Measurements from ENCODE around the gene PIK3R5. TPM values are rescaled to one million over a fixed set of nuclear protein-coding genes. Genes with fewer than 3 reads are reported as not detected.

Gene PIK3R5
- polyA plus RNA-seq, 3 donors, result 32.1 to 127 (median 47.5) TPM

DNA sequence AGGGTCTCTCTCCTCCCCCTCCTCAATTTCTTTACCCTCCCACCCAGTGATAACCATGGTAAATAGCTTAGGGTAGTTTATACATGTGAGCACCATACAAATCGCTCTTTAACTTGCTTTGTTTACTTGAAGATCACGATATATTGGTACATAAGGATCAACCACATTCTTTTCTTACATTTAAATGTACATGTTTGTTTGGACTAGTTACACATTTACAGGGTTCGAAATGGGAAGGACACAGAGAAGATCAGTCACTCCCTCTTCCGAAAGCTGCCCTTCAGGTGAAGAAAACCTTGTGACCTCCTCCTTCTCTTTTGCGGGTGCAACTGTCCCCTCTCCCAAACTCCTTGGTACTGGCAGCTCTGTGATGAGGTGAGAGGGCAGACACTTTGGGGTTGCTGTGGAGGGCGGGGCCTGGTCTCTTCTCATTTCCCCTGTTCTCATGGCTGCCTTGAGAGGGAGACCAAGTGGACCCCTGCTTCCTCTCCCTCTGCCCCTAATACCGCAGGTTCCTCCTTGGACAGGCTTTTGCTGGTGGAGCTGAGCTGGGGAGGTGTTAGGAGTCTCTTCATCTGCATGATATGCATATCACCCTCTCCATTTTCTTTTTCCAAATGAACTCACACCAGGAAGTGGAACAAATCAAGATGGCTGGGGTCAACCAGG lies 93.3 kb downstream of the PIK3R5 start:
- WGBS (ENCODE audit: insufficient coverage), result no CpG with 5 or more reads among the region's 7 CpGs
- intact Hi-C loops (cut with micrococcal nuclease), result no loop called here

DNA sequence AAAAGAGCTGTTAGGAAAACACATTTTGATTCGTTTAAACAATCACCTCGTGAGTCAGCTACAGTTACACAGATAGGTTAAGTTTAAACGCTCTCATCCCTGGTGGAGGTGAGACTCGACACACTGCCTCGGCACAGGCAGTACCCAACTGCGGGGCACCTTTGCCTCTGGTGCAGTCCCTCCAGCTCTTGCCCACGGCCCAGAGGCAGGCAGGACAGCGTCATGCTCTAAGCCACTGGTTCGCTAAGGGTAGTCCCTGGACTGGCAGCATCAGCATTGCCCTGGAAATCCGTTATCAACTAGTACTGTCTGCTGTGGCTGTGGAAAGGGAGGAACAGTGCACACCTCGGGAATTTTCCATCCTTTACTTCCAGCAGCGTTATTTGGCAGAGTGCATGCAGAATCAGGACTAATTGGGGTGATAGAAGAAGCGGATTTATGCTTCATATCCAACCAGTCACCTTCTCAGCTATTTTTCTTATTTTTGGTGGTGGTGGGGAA lies 94.4 kb downstream of the PIK3R5 start:
- Mint-ChIP-seq H3K4me3 (no peak overlapping the region), H3K27me3 (ENCODE audit: low read depth in 3 of 3) (peaks cover 0 to 3% (median 0%) of the 10 kb centered on the region in 3 donors), H3K4me1 (peaks cover 57% of the 10 kb centered on the region), H3K27ac (no peak overlapping the region), H3K36me3 (peaks cover 0 to 2% of the 10 kb centered on the region in 2 donors), H3K9me3 (no peaks in the 10 kb centered on the region)
- Histone ChIP-seq H3K4me1 (ENCODE audit: control insufficient read depth in 1 of 2, insufficient read depth in 2 of 2, low read length in 2 of 2) (peaks cover 51 to 58% of the 10 kb centered on the region in 2 donors), H3K4me2 (replicated peaks; ENCODE audit: extremely low read depth, low read length, poor library complexity, severe bottlenecking) (no peak overlapping the region), H3K27me3 (ENCODE audit: control insufficient read depth in 2 of 2, insufficient read depth in 2 of 2, low read length in 2 of 2) (no peaks in the 10 kb centered on the region), H3K9me3 (replicated peaks in 1 of 2; ENCODE audit: control insufficient read depth in 1 of 2, insufficient read depth in 1 of 2, low read length in 2 of 2) (no peaks in the 10 kb centered on the region), H3K9ac (ENCODE audit: insufficient read depth, low read length, poor library complexity, severe bottlenecking) (no peak overlapping the region), H4K20me1 (ENCODE audit: insufficient read depth, low read length) (peaks cover 5% of the 10 kb centered on the region), H3K4me3 (replicated peaks in 1 of 3; ENCODE audit: low read depth in 2 of 3, low read length in 3 of 3) (no peak overlapping the region), H3K79me2 (ENCODE audit: insufficient read depth, low read length) (peaks cover 16% of the 10 kb centered on the region), H2AFZ (ENCODE audit: insufficient read depth, low read depth, low read length, poor library complexity, severe bottlenecking) (no peak overlapping the region), H3K27ac (ENCODE audit: low read depth in 1 of 2, low read length in 2 of 2) (no peak overlapping the region), H3K36me3 (replicated peaks in 1 of 2; ENCODE audit: control insufficient read depth in 1 of 2, insufficient read depth in 2 of 2, low read length in 2 of 2) (no peaks in the 10 kb centered on the region)
- DNase-seq, result no peak
- WGBS (ENCODE audit: insufficient coverage), result 93% methylated on average over 6 of the region's 13 CpGs
- intact Hi-C loops (cut with micrococcal nuclease), result no loop called here
- no peak for TF ChIP-seq CTCF (IDR thresholded peaks at IDR 0.05)

More for the DNA sequence above, 93.3 kb downstream of the PIK3R5 start:
- Mint-ChIP-seq H3K27ac (peak overlapping the region in 2 of 7 donors; percentile 19 to 53), H3K36me3 (peaks cover under 1 to 3% of the 10 kb centered on the region in 2 donors), H3K27me3 (ENCODE audit: low read depth in 3 of 3) (peaks cover 0 to 2% (median 0%) of the 10 kb centered on the region in 3 donors), H3K9me3 (no peaks in the 10 kb centered on the region), H3K4me1 (peaks cover 46% of the 10 kb centered on the region), H3K4me3 (peak overlapping the region in 1 of 2 donors; percentile 11)
- Histone ChIP-seq H4K20me1 (ENCODE audit: insufficient read depth, low read length) (peaks cover 5% of the 10 kb centered on the region), H3K36me3 (replicated peaks in 1 of 2; ENCODE audit: control insufficient read depth in 1 of 2, insufficient read depth in 2 of 2, low read length in 2 of 2) (peaks cover 0 to 4% of the 10 kb centered on the region in 2 donors), H2AFZ (ENCODE audit: insufficient read depth, low read depth, low read length, poor library complexity, severe bottlenecking) (peak overlapping the region; percentile 30), H3K9me3 (replicated peaks in 1 of 2; ENCODE audit: control insufficient read depth in 1 of 2, insufficient read depth in 1 of 2, low read length in 2 of 2) (no peaks in the 10 kb centered on the region), H3K4me2 (replicated peaks; ENCODE audit: extremely low read depth, low read length, poor library complexity, severe bottlenecking) (peak overlapping the region; percentile 14), H3K79me2 (ENCODE audit: insufficient read depth, low read length) (peaks cover 5% of the 10 kb centered on the region), H3K9ac (ENCODE audit: insufficient read depth, low read length, poor library complexity, severe bottlenecking) (no peak overlapping the region), H3K27me3 (ENCODE audit: control insufficient read depth in 2 of 2, insufficient read depth in 2 of 2, low read length in 2 of 2) (no peaks in the 10 kb centered on the region), H3K4me3 (replicated peaks in 1 of 3; ENCODE audit: low read depth in 2 of 3, low read length in 3 of 3) (no peak overlapping the region), H3K4me1 (ENCODE audit: control insufficient read depth in 1 of 2, insufficient read depth in 2 of 2, low read length in 2 of 2) (peaks cover 40 to 47% of the 10 kb centered on the region in 2 donors), H3K27ac (ENCODE audit: low read depth in 1 of 2, low read length in 2 of 2) (peak overlapping the region in 1 of 2 donors; percentile 16)
- DNase-seq, result peak in 1 of 3 donors; percentile 20
- TF ChIP-seq CTCF (IDR thresholded peaks at IDR 0.05), result no peak
